K562 (cell line): ENCODE data around the gene FAM78B.

Experiments used
- BHLHE40 ChIP-seq: IDR thresholded peaks from 2 replicates; pipeline ENCODE4 v1.6.1; 2011; ENCODE audit warnings: low read length, improper control_type of control experiment
- CHD2 ChIP-seq: IDR thresholded peaks from 2 replicates; pipeline ENCODE4 v1.6.1; 2011; ENCODE audit warnings: low read depth, low read length
- EZH2 ChIP-seq: IDR thresholded peaks from 2 replicates; pipeline ENCODE4 v1.6.1; 2012; ENCODE audit warnings: low read depth, mild to moderate bottlenecking, inconsistent platforms, low read length, borderline replicate concordance
- FOXJ3 ChIP-seq: sonication (generic); formaldehyde crosslinking; IDR thresholded peaks from 2 replicates; pipeline ENCODE4 v1.4.0; 2020; ENCODE audit warnings: mild to moderate bottlenecking, missing genetic modification reagents
- HIVEP1 ChIP-seq: fragments of 250-450 bp; sonication (Bioruptor Pico); IDR thresholded peaks from 2 replicates; pipeline ENCODE4 v1.4.0; 2020; ENCODE audit warnings: mild to moderate bottlenecking
- HMG20B ChIP-seq: fragments of 250-450 bp; sonication (Bioruptor Pico); IDR thresholded peaks from 2 replicates; pipeline ENCODE4 v1.5.0; 2021; ENCODE audit warnings: mild to moderate bottlenecking
- KLF10 ChIP-seq: fragments of 250-450 bp; sonication (Bioruptor Pico); IDR thresholded peaks from 2 replicates; pipeline ENCODE4 v1.6.1; 2021; ENCODE audit warnings: matching md5 sums
- POLR2A ChIP-seq: fragments of 450-650 bp; conservative IDR thresholded peaks from 2 replicates; pipeline ENCODE4 v1.6.1; 2016
- SAFB2 ChIP-seq: fragments of 200-400 bp; formaldehyde crosslinking; IDR thresholded peaks from 2 replicates; pipeline ENCODE4 v1.6.1; 2018; ENCODE audit warnings: borderline replicate concordance, low read length, low read depth, moderate library complexity; ENCODE audit not compliant: severe bottlenecking
- TEAD2 ChIP-seq: fragments of 450-650 bp; IDR thresholded peaks from 2 replicates; pipeline ENCODE4 v1.6.1; 2016; ENCODE audit warnings: missing genetic modification characterization, control low read depth, missing compliant biosample characterization
- TF ChIP-seq, protein P1 (sequence below), 2 experiments: fragments of 450-650 bp; formaldehyde crosslinking in 1 of 2; IDR thresholded peaks; 2 replicates each; pipeline versions ENCODE4 v1.4.0 to v1.6.1; 2014 to 2020; ENCODE audit warnings: mild to moderate bottlenecking in 2 of 2, borderline replicate concordance in 1 of 2, low read depth in 1 of 2
- TF ChIP-seq, protein P2 (sequence below): fragments of 250-450 bp; sonication (Bioruptor Pico); IDR thresholded peaks from 2 replicates; pipeline ENCODE4 v1.8.0; 2022; ENCODE audit warnings: inconsistent platforms

DNA sequence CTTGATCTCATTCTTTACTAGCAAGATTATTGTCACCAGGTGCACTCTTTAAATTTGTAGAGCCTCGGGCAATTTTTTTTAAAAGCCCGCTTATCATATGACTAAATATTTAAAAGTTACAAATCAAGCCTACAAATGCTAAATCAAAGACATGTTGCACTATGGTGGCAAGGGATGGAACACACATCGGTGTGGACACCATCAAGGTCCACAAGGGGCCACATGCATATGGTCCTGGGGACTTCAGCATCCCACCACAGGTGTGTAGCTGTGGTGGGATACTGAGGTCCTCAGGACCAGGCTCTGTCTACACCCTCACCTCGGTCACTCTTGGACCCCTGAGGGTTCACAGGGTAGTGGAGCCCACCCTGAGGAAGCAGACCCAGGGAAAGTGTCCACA, 45.8 kb downstream of the FAM78B start:
- TF ChIP-seq, protein P1, sequence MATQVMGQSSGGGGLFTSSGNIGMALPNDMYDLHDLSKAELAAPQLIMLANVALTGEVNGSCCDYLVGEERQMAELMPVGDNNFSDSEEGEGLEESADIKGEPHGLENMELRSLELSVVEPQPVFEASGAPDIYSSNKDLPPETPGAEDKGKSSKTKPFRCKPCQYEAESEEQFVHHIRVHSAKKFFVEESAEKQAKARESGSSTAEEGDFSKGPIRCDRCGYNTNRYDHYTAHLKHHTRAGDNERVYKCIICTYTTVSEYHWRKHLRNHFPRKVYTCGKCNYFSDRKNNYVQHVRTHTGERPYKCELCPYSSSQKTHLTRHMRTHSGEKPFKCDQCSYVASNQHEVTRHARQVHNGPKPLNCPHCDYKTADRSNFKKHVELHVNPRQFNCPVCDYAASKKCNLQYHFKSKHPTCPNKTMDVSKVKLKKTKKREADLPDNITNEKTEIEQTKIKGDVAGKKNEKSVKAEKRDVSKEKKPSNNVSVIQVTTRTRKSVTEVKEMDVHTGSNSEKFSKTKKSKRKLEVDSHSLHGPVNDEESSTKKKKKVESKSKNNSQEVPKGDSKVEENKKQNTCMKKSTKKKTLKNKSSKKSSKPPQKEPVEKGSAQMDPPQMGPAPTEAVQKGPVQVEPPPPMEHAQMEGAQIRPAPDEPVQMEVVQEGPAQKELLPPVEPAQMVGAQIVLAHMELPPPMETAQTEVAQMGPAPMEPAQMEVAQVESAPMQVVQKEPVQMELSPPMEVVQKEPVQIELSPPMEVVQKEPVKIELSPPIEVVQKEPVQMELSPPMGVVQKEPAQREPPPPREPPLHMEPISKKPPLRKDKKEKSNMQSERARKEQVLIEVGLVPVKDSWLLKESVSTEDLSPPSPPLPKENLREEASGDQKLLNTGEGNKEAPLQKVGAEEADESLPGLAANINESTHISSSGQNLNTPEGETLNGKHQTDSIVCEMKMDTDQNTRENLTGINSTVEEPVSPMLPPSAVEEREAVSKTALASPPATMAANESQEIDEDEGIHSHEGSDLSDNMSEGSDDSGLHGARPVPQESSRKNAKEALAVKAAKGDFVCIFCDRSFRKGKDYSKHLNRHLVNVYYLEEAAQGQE (IDR thresholded peaks at IDR 0.05; ENCODE audit: borderline replicate concordance) = no peak
- TF ChIP-seq, protein P1 (CRISPR knock-in tag; IDR thresholded peaks at IDR 0.05; ENCODE audit: low read depth) = no peak
- TF ChIP-seq, protein P2, sequence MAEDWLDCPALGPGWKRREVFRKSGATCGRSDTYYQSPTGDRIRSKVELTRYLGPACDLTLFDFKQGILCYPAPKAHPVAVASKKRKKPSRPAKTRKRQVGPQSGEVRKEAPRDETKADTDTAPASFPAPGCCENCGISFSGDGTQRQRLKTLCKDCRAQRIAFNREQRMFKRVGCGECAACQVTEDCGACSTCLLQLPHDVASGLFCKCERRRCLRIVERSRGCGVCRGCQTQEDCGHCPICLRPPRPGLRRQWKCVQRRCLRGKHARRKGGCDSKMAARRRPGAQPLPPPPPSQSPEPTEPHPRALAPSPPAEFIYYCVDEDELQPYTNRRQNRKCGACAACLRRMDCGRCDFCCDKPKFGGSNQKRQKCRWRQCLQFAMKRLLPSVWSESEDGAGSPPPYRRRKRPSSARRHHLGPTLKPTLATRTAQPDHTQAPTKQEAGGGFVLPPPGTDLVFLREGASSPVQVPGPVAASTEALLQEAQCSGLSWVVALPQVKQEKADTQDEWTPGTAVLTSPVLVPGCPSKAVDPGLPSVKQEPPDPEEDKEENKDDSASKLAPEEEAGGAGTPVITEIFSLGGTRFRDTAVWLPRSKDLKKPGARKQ (CRISPR knock-in tag) = no peak
- no peak for TF ChIP-seq EZH2
- TF ChIP-seq BHLHE40 = no peak
- no peak for TF ChIP-seq FOXJ3 (CRISPR knock-in tag)
- no peak for TF ChIP-seq HMG20B (CRISPR knock-in tag)
- TF ChIP-seq POLR2A = no peak
- TF ChIP-seq CHD2 = no peak
- no peak for TF ChIP-seq TEAD2 (tag)
- TF ChIP-seq KLF10 (CRISPR knock-in tag) = no peak
- no peak for TF ChIP-seq HIVEP1 (CRISPR knock-in tag)
- no peak for TF ChIP-seq SAFB2
